DND-41 (cell line): ENCODE measurements around the gene LTBP2.

Source experiments
- ATAC-seq: fragments of 200-7000 bp; cut with Tn5 transposase; 3 replicates; pipeline ENCODE4 v1.9.1; 2021; ENCODE audit warnings: low read depth; ENCODE audit not compliant: insufficient read depth
- DNase-seq: peaks from one replicate; pipeline ENCODE4 v3.0.0-alpha.2; 2020
- H2AFZ ChIP-seq: 2 replicates; pipeline ENCODE4 v1.6.0; 2012; ENCODE audit warnings: low read depth, low read length
- H3K27ac ChIP-seq: 2 replicates; pipeline ENCODE4 v1.5.1; 2012; ENCODE audit warnings: low read length, inconsistent platforms
- H3K27me3 ChIP-seq: fragments of 200-600 bp; sonication (generic); 2 replicates; pipeline ENCODE4 v1.6.0; 2012; ENCODE audit warnings: low read length, mild to moderate bottlenecking, inconsistent platforms; ENCODE audit not compliant: insufficient read depth, poor library complexity
- H3K36me3 ChIP-seq: 2 replicates; pipeline ENCODE4 v1.5.1; 2012; ENCODE audit warnings: low read length, inconsistent platforms; ENCODE audit not compliant: insufficient read depth
- H3K4me1 ChIP-seq: 2 replicates; pipeline ENCODE4 v1.5.1; 2012; ENCODE audit warnings: mild to moderate bottlenecking, low read length; ENCODE audit not compliant: insufficient read depth
- H3K4me2 ChIP-seq: 2 replicates; pipeline ENCODE4 v1.6.0; 2012; ENCODE audit warnings: mild to moderate bottlenecking, moderate library complexity, low read length, inconsistent platforms; ENCODE audit not compliant: insufficient read depth
- H3K4me3 ChIP-seq, 2 experiments: fragments of 200-600 bp in 1 of 2; shearing (Covaris generic) in 1 of 2; 2 replicates each; pipeline ENCODE4 v1.5.1; 2012 to 2016; ENCODE audit warnings: inconsistent platforms in 2 of 2, low read length in 2 of 2, mild to moderate bottlenecking in 2 of 2, low read depth in 1 of 2, moderate library complexity in 1 of 2
- H3K79me2 ChIP-seq: 2 replicates; pipeline ENCODE4 v1.6.0; 2012; ENCODE audit warnings: low read length, inconsistent platforms; ENCODE audit not compliant: insufficient read depth
- H3K9ac ChIP-seq: 2 replicates; pipeline ENCODE4 v1.6.0; 2012; ENCODE audit warnings: low read depth, mild to moderate bottlenecking, inconsistent platforms, low read length, moderate library complexity
- H3K9me3 ChIP-seq: 2 replicates; pipeline ENCODE4 v1.5.1; 2012; ENCODE audit warnings: low read length, moderate library complexity, mild to moderate bottlenecking, inconsistent platforms; ENCODE audit not compliant: insufficient read depth, severe bottlenecking
- H4K20me1 ChIP-seq: 2 replicates; pipeline ENCODE4 v1.6.0; 2012; ENCODE audit warnings: low read length; ENCODE audit not compliant: insufficient read depth
- CTCF ChIP-seq: IDR thresholded peaks from 2 replicates; pipeline ENCODE4 v1.5.1; 2012; ENCODE audit warnings: borderline replicate concordance, low read length, moderate library complexity, mild to moderate bottlenecking; ENCODE audit not compliant: poor library complexity, severe bottlenecking; ENCODE audit errors: extremely low read depth
- EZH2 ChIP-seq: IDR thresholded peaks from 3 replicates; pipeline ENCODE4 v1.6.1; 2012; ENCODE audit warnings: borderline replicate concordance, low read depth, mild to moderate bottlenecking, moderate library complexity, low read length, inconsistent platforms; ENCODE audit not compliant: severe bottlenecking

The LTBP2 gene

GRCh38 chr14:74526854-74527585, 85.0 kb downstream of the LTBP2 start:
- ATAC-seq (no peak), DNase-seq (no peak)
- Histone ChIP-seq H3K4me3 (no peak overlapping the region), H3K4me2 (no peak overlapping the region), H3K4me1 (no peaks in the 10 kb centered on the region), H3K9me3 (no peaks in the 10 kb centered on the region), H2AFZ (no peak overlapping the region), H3K79me2 (no peaks in the 10 kb centered on the region), H3K27ac (no peak overlapping the region), H3K27me3 (peaks cover 4% of the 10 kb centered on the region), H3K9ac (no peak overlapping the region), H3K36me3 (no peaks in the 10 kb centered on the region), H4K20me1 (0 out of 2 replicates have a peak, but pooled peaks cover 4% of the 10 kb centered on the region)
- TF ChIP-seq EZH2 (no peak), CTCF (no peak)

GRCh38 chr14:74525361-74525851, 86.6 kb downstream of the LTBP2 start:
- no peak overlapping the region for H3K4me2 ChIP-seq
- ATAC-seq, result no peak

GRCh38 chr14:74524812-74525135, 87.3 kb downstream of the LTBP2 start:
- TF ChIP-seq CTCF (no peak), EZH2 (no peak)
- H3K27ac ChIP-seq, result no peak overlapping the region
- H3K27me3 ChIP-seq, result peaks cover 6% of the 10 kb centered on the region
- DNase-seq (no peak), ATAC-seq (no peak)
- no peaks in the 10 kb centered on the region for H3K4me1 ChIP-seq
- H2AFZ ChIP-seq, result no peak overlapping the region
- no peak overlapping the region for H3K4me2 ChIP-seq
- no peaks in the 10 kb centered on the region for H3K36me3 ChIP-seq
- no peaks in the 10 kb centered on the region for H3K79me2 ChIP-seq
- H3K4me3 ChIP-seq, result no peak overlapping the region
- H3K9me3 ChIP-seq, result no peaks in the 10 kb centered on the region
- H4K20me1 ChIP-seq, result peaks cover 4% of the 10 kb centered on the region; the same call in 1 of the 2 replicates
- H3K9ac ChIP-seq, result no peak overlapping the region

More at GRCh38 chr14:74525361-74525851, 86.6 kb downstream of the LTBP2 start:
- no peak for TF ChIP-seq CTCF
- no peak for TF ChIP-seq EZH2
- no peak overlapping the region for H3K4me3 ChIP-seq
- no peaks in the 10 kb centered on the region for H3K9me3 ChIP-seq
- H3K36me3 ChIP-seq, result no peaks in the 10 kb centered on the region
- no peak overlapping the region for H3K27ac ChIP-seq
- H3K79me2 ChIP-seq, result no peaks in the 10 kb centered on the region
- DNase-seq, result no peak
- peaks cover 6% of the 10 kb centered on the region for H3K27me3 ChIP-seq
- H4K20me1 ChIP-seq, result peaks cover 4% of the 10 kb centered on the region; the same call in 1 of the 2 replicates
- H3K4me1 ChIP-seq, result no peaks in the 10 kb centered on the region
- no peak overlapping the region for H2AFZ ChIP-seq
- H3K9ac ChIP-seq, result no peak overlapping the region
